ENCODE measurements around the gene TBX21.

GRCh38 chr17:47697906-47698711 is 34.9 kb upstream of the TBX21 start:
- TF ChIP-seq, protein P1, sequence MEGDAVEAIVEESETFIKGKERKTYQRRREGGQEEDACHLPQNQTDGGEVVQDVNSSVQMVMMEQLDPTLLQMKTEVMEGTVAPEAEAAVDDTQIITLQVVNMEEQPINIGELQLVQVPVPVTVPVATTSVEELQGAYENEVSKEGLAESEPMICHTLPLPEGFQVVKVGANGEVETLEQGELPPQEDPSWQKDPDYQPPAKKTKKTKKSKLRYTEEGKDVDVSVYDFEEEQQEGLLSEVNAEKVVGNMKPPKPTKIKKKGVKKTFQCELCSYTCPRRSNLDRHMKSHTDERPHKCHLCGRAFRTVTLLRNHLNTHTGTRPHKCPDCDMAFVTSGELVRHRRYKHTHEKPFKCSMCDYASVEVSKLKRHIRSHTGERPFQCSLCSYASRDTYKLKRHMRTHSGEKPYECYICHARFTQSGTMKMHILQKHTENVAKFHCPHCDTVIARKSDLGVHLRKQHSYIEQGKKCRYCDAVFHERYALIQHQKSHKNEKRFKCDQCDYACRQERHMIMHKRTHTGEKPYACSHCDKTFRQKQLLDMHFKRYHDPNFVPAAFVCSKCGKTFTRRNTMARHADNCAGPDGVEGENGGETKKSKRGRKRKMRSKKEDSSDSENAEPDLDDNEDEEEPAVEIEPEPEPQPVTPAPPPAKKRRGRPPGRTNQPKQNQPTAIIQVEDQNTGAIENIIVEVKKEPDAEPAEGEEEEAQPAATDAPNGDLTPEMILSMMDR (IDR thresholded peaks at IDR 0.05) = no peak
- no peak for TF ChIP-seq POLR2AphosphoS5 (IDR thresholded peaks at IDR 0.05)
- TF ChIP-seq POLR2A (IDR thresholded peaks at IDR 0.05) = no peak

All from breast epithelium (tissue), 3 donors.